Measurements from ENCODE around the gene CNGA2. TPM values are rescaled to one million over a fixed set of nuclear protein-coding genes. Genes with fewer than 3 reads are reported as not detected.

The CNGA2 gene
- total and polyA plus RNA-seq, 12 donors = not detected

- Histone ChIP-seq H3K4me3 (no peak overlapping the region), H3K4me1 (no peaks in the 10 kb centered on the region), H3K27ac (no peak overlapping the region), H3K36me3 (no peaks in the 10 kb centered on the region), H3K27me3 (peaks cover 0 to 4% (median 0%) of the 10 kb centered on the region in 7 donors), H3K9me3 (peaks cover 0 to 7% (median 0%) of the 10 kb centered on the region in 11 donors)
- WGBS, 2 donors = 85 to 90% methylated on average over 5 of the region's 5 CpGs
- no peak for DNase-seq
- ATAC-seq = no peak
- no peak for TF ChIP-seq CTCF (IDR thresholded peaks at IDR 0.05)
- intact Hi-C loops (cut with DNase I) = no loop called here
Observed at GRCh38 chrX:151773434-151773833, 38.9 kb downstream of the CNGA2 start.

- peaks cover 0 to 6% (median 0%) of the 10 kb centered on the region in 11 donors for H3K9me3 ChIP-seq
- ATAC-seq = no peak
- DNase-seq = no peak
- TF ChIP-seq CTCF (IDR thresholded peaks at IDR 0.05) = no peak
- WGBS, 2 donors = 75 to 78% methylated on average over 3 of the region's 3 CpGs
- intact Hi-C loops (cut with DNase I) = no loop called here
- H3K4me1 ChIP-seq = no peaks in the 10 kb centered on the region
- peaks cover 0 to 4% (median 0%) of the 10 kb centered on the region in 7 donors for H3K27me3 ChIP-seq
- H3K4me3 ChIP-seq = no peak overlapping the region
- no peak overlapping the region for H3K27ac ChIP-seq
- no peaks in the 10 kb centered on the region for H3K36me3 ChIP-seq
Observed at GRCh38 chrX:151774421-151774820, 39.9 kb downstream of the CNGA2 start.

GRCh38 chrX:151776181-151776731 lies 41.7 kb downstream of the CNGA2 start:
- ATAC-seq (peak in 7 of 8 donors; percentile 57 to 82 (median 75)), DNase-seq (peak; percentile 9 to 20)
- Histone ChIP-seq H3K4me3 (no peak overlapping the region), H3K36me3 (no peaks in the 10 kb centered on the region), H3K4me1 (no peaks in the 10 kb centered on the region), H3K9me3 (no peaks in the 10 kb centered on the region), H3K27me3 (peaks cover 0 to 4% (median 0%) of the 10 kb centered on the region in 7 donors), H3K27ac (no peak overlapping the region)
- no peak for TF ChIP-seq CTCF (IDR thresholded peaks at IDR 0.05)
- intact Hi-C loops (cut with DNase I) = no loop called here
- WGBS, 2 donors = 62 to 67% methylated on average over 11 to 13 of the region's 13 CpGs

- ATAC-seq (no peak), DNase-seq (no peak)
- H3K27me3 ChIP-seq = peaks cover 0 to 4% (median 0%) of the 10 kb centered on the region in 7 donors
- no peaks in the 10 kb centered on the region for H3K9me3 ChIP-seq
- H3K27ac ChIP-seq = no peak overlapping the region
- H3K4me1 ChIP-seq = no peaks in the 10 kb centered on the region
- 77% methylated on average over 4 to 5 of the region's 5 CpGs for WGBS, 2 donors
- intact Hi-C loops (cut with DNase I) = no loop called here
- no peak for TF ChIP-seq CTCF (IDR thresholded peaks at IDR 0.05)
- H3K36me3 ChIP-seq = no peaks in the 10 kb centered on the region
- no peak overlapping the region for H3K4me3 ChIP-seq
Observed at GRCh38 chrX:151776936-151777335, 42.4 kb downstream of the CNGA2 start.

All from heart right ventricle (tissue), 16 donors.